Measurements from ENCODE around the gene KIRREL3.

DNA sequence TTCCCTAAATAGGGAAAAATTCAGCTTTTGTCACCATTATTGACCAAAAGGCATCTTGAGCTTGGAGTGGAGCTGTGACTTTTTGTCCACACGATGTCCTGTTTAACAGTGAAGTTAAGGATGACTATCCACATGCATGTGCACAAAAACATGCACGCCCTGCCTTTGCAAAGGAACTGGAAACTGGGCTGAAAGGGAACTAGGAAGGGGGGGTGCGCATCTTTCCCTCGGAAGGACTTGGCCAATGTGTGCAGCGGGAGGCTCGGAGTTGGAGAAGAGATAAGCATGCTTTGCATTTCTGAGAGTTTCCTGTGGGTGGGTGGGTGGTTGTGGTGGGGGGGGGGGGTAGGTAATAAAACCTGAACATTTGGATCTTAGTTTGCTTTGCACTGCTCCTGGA, 411 bp upstream of the KIRREL3 start:
- TF ChIP-seq, protein P1, sequence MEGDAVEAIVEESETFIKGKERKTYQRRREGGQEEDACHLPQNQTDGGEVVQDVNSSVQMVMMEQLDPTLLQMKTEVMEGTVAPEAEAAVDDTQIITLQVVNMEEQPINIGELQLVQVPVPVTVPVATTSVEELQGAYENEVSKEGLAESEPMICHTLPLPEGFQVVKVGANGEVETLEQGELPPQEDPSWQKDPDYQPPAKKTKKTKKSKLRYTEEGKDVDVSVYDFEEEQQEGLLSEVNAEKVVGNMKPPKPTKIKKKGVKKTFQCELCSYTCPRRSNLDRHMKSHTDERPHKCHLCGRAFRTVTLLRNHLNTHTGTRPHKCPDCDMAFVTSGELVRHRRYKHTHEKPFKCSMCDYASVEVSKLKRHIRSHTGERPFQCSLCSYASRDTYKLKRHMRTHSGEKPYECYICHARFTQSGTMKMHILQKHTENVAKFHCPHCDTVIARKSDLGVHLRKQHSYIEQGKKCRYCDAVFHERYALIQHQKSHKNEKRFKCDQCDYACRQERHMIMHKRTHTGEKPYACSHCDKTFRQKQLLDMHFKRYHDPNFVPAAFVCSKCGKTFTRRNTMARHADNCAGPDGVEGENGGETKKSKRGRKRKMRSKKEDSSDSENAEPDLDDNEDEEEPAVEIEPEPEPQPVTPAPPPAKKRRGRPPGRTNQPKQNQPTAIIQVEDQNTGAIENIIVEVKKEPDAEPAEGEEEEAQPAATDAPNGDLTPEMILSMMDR (IDR thresholded peaks at IDR 0.05 in 8 of 11, conservative IDR thresholded peaks at IDR 0.05 in 3 of 11): no peak
- no peak for TF ChIP-seq POLR2A (IDR thresholded peaks at IDR 0.05)
